SU-DHL-6 (cell line): ENCODE results near the gene KLC4.

ENCODE experiments used
- H2AFZ ChIP-seq: fragments of 200-600 bp; sonication (generic); 2 replicates; pipeline ENCODE4 v1.6.1; 2014; ENCODE audit warnings: low read depth, mild to moderate bottlenecking, moderate library complexity, mixed read lengths, antibody characterized with exemption, low read length; ENCODE audit not compliant: severe bottlenecking
- H3F3A ChIP-seq: fragments of 200-600 bp; shearing (Covaris generic); 2 replicates; pipeline ENCODE4 v1.6.0; 2016; ENCODE audit warnings: antibody characterized with exemption, mild to moderate bottlenecking; ENCODE audit not compliant: insufficient read depth
- H3K27ac ChIP-seq: fragments of 200-600 bp; sonication (generic); 2 replicates; pipeline ENCODE4 v1.5.1; 2016; ENCODE audit warnings: low read depth, mild to moderate bottlenecking, low read length, moderate library complexity, mixed read lengths
- H3K27me3 ChIP-seq: fragments of 200-600 bp; sonication (generic), shearing (Covaris generic); 2 replicates; pipeline ENCODE4 v1.6.0; 2014; ENCODE audit warnings: mild to moderate bottlenecking, low read length
- H3K36me3 ChIP-seq: fragments of 200-600 bp; sonication (generic); 2 replicates; pipeline ENCODE4 v1.6.1; 2014; ENCODE audit warnings: mild to moderate bottlenecking, low read length, mixed read lengths
- H3K4me2 ChIP-seq: fragments of 300-600, 200-600 bp; shearing (Covaris generic), sonication (generic); 2 replicates; pipeline ENCODE4 v1.6.0; 2014; ENCODE audit warnings: low read length, low read depth, mild to moderate bottlenecking; ENCODE audit not compliant: poor library complexity, severe bottlenecking
- H3K4me3 ChIP-seq: fragments of 200-600 bp; sonication (generic); 2 replicates; pipeline ENCODE4 v1.5.1; 2014; ENCODE audit warnings: antibody characterized with exemption, low read length, mild to moderate bottlenecking, mixed read lengths; ENCODE audit not compliant: insufficient read depth, poor library complexity, severe bottlenecking
- H3K79me2 ChIP-seq: fragments of 200-600 bp; sonication (generic); 2 replicates; pipeline ENCODE4 v1.6.1; 2014; ENCODE audit warnings: mild to moderate bottlenecking, low read length, moderate library complexity; ENCODE audit not compliant: insufficient read depth
- H3K9ac ChIP-seq: fragments of 200-600 bp; sonication (generic); 2 replicates; pipeline ENCODE4 v1.7.0; 2014; ENCODE audit warnings: mild to moderate bottlenecking, low read length
- H3K9me2 ChIP-seq: fragments of 200-600 bp; sonication (generic); replicated peaks from 2 replicates; pipeline ENCODE4 v1.6.1; 2014; ENCODE audit warnings: low read length; ENCODE audit not compliant: insufficient read depth
- H3K9me3 ChIP-seq: fragments of 200-600 bp; sonication (generic); 2 replicates; pipeline ENCODE4 v1.6.1; 2014; ENCODE audit warnings: low read length, mixed read lengths; ENCODE audit not compliant: insufficient read depth
- H4K20me1 ChIP-seq: fragments of 200-600 bp; sonication (generic); 2 replicates; pipeline ENCODE4 v1.6.1; 2014; ENCODE audit warnings: low read depth, mild to moderate bottlenecking, antibody characterized with exemption, low read length, moderate library complexity, mixed read lengths
- EZH2phosphoT487 ChIP-seq: fragments of 200-600 bp; sonication (generic), shearing (Covaris generic); conservative IDR thresholded peaks from 2 replicates; pipeline ENCODE4 v1.6.1; 2018; ENCODE audit warnings: mild to moderate bottlenecking, antibody characterized with exemption, low read length, moderate library complexity, mixed read lengths
- TF ChIP-seq, protein P1 (sequence below): fragments of 200-600 bp; sonication (generic); IDR thresholded peaks from one replicate; pipeline ENCODE4 v1.5.1; 2017; ENCODE audit warnings: antibody characterized with exemption, mild to moderate bottlenecking, low read length, moderate library complexity; ENCODE audit not compliant: insufficient read depth, poor library complexity, severe bottlenecking

The KLC4 gene

DNA sequence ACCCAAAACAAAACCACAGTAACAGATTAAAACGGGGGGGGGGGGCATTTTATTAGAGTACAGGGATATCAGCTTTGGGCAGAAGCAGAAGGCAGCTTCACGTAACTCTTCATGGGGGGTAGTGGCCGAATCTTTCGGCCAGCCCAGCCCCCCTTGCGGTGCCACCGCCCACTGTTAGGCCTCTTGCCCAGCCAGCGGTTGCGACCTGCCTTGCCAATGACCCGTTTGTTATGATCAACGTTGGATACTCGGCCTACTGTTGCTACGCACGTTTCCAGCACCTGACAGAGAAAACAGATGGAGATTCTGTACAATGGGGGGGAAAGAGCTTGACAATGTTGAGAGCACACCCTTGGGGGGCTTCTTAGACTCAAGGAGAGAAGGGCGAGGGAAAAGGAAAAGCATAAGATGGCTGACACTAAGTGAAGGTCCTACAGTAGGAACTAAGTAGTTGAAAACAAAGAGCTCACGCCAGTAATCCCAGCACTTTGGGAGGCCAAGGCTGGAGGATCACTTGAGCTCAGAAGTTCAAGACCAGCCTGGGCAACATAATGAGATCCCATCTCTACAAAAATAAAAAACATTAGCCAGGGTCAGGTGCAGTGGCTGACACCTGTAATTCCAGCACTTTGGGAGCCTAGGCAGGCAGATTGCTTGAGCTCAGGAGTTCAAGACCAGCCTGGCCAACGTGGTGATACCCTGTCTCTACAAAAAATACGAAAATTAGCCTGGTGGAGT, 5.1 kb upstream of the KLC4 start:
- H3K9ac ChIP-seq, result peak overlapping the region; percentile 85
- H3K9me3 ChIP-seq, result no peaks in the 10 kb centered on the region
- peak overlapping the region; percentile 76 for H3K4me3 ChIP-seq
- H3K9me2 ChIP-seq, result no peaks in the 10 kb centered on the region
- 0 out of 2 replicates have a peak, but pooled peaks cover 4% of the 10 kb centered on the region for H3F3A ChIP-seq
- peaks cover 15% of the 10 kb centered on the region for H3K79me2 ChIP-seq
- TF ChIP-seq, protein P1, sequence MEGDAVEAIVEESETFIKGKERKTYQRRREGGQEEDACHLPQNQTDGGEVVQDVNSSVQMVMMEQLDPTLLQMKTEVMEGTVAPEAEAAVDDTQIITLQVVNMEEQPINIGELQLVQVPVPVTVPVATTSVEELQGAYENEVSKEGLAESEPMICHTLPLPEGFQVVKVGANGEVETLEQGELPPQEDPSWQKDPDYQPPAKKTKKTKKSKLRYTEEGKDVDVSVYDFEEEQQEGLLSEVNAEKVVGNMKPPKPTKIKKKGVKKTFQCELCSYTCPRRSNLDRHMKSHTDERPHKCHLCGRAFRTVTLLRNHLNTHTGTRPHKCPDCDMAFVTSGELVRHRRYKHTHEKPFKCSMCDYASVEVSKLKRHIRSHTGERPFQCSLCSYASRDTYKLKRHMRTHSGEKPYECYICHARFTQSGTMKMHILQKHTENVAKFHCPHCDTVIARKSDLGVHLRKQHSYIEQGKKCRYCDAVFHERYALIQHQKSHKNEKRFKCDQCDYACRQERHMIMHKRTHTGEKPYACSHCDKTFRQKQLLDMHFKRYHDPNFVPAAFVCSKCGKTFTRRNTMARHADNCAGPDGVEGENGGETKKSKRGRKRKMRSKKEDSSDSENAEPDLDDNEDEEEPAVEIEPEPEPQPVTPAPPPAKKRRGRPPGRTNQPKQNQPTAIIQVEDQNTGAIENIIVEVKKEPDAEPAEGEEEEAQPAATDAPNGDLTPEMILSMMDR, result no peak
- no peak for TF ChIP-seq EZH2phosphoT487
- H2AFZ ChIP-seq, result peak overlapping the region; percentile 70
- H3K4me2 ChIP-seq, result peak overlapping the region; percentile 80
- H3K27ac ChIP-seq, result peak overlapping the region; percentile 62
- no peaks in the 10 kb centered on the region for H3K27me3 ChIP-seq
- H4K20me1 ChIP-seq, result no peaks in the 10 kb centered on the region
- no peaks in the 10 kb centered on the region for H3K36me3 ChIP-seq

DNA sequence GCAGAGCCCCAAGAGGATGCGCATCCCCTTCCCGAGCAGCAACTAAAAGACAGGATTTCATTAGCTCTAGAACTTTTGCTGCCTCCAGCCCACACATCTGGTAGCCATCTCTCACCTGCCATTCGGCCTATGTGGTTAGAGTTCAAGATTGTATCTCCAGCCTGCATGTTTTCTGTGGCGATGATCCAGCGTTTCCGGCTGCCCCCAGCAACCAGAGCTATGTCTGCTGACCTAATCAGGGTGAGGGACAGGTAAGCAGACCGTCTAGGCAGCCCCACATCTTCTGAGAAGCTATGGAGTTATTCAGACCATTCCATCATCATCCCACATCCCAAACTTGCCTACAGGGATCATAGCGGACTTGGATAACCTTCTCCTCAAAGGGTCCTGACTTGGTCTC, 3.5 kb upstream of the KLC4 start:
- Histone ChIP-seq H3F3A (0 out of 2 replicates have a peak, but pooled peaks cover 4% of the 10 kb centered on the region), H3K27me3 (no peaks in the 10 kb centered on the region), H3K9ac (no peak overlapping the region), H3K4me3 (no peak overlapping the region), H3K9me2 (no peaks in the 10 kb centered on the region), H2AFZ (no peak overlapping the region), H3K27ac (no peak overlapping the region), H3K36me3 (no peaks in the 10 kb centered on the region), H4K20me1 (no peaks in the 10 kb centered on the region), H3K9me3 (no peaks in the 10 kb centered on the region), H3K4me2 (no peak overlapping the region), H3K79me2 (peaks cover 15% of the 10 kb centered on the region)
- TF ChIP-seq EZH2phosphoT487, result no peak
- TF ChIP-seq, protein P1, result no peak

DNA sequence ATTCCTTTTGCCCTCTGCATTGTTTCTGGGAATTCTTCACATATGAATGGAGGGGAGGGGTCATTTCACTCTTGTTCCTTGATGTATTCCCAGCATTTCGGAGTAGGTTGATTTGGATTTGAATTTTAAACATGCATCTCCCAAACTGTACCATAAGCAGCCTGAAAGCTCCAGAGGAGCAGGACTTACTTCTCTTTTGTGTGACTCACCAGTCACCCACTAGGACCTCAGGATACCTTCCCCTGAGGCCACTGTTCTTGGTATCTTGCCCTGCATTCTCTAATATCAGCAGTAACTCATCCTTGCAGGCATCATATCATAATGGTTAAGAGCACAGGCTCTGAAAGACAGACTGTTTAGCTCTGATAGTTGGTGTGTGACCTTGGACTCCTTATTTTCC, 900 bp upstream of the KLC4 start:
- Histone ChIP-seq H3K36me3 (no peaks in the 10 kb centered on the region), H3K79me2 (peaks cover 15% of the 10 kb centered on the region), H3K9me2 (no peaks in the 10 kb centered on the region), H3K9me3 (no peaks in the 10 kb centered on the region), H3K27me3 (no peaks in the 10 kb centered on the region), H2AFZ (no peak overlapping the region), H3K9ac (peak overlapping the region; percentile 86), H3K4me3 (peak overlapping the region; percentile 87), H3K4me2 (peak overlapping the region; percentile 85), H3F3A (0 out of 2 replicates have a peak, but pooled peaks cover 4% of the 10 kb centered on the region), H3K27ac (no peak overlapping the region), H4K20me1 (no peaks in the 10 kb centered on the region)
- TF ChIP-seq, protein P1, result no peak
- TF ChIP-seq EZH2phosphoT487, result no peak
